Kidney epithelial cell (primary cell): ENCODE results near the gene GJD2. TPM values are rescaled to one million over a fixed set of nuclear protein-coding genes. Genes with fewer than 3 reads are reported as not detected.

Experiments used
- DNase-seq: peaks from one replicate; pipeline ENCODE4 v3.0.0-alpha.2; 2010; ENCODE audit warnings: low read depth
- H3K27me3 ChIP-seq: 2 replicates; pipeline ENCODE4 v1.6.0; 2011; ENCODE audit warnings: low read length; ENCODE audit not compliant: control insufficient read depth, insufficient read depth
- H3K36me3 ChIP-seq: 2 replicates; pipeline ENCODE4 v1.5.1; 2011; ENCODE audit warnings: low read length; ENCODE audit not compliant: control insufficient read depth, insufficient read depth
- H3K4me3 ChIP-seq: 2 replicates; pipeline ENCODE4 v1.5.1; 2011; ENCODE audit warnings: low read depth, mild to moderate bottlenecking, control low read depth, low read length
- total RNA-seq: library from RNA; depleted of rRNA; stranded (reverse); fragments of >200 nt; gene quantifications from 2 replicates; pipeline ENCODE4 v1.2.3, GENCODE V29; 2015
- TF ChIP-seq, protein P1 (sequence below): IDR thresholded peaks from 2 replicates; pipeline ENCODE4 v1.5.1; 2011; ENCODE audit warnings: mild to moderate bottlenecking, moderate library complexity, low read length, control low read depth, inconsistent platforms; ENCODE audit not compliant: insufficient read depth, poor library complexity, severe bottlenecking

Gene GJD2
- total RNA-seq, 1 donor from 2014 or later: not detected

DNA sequence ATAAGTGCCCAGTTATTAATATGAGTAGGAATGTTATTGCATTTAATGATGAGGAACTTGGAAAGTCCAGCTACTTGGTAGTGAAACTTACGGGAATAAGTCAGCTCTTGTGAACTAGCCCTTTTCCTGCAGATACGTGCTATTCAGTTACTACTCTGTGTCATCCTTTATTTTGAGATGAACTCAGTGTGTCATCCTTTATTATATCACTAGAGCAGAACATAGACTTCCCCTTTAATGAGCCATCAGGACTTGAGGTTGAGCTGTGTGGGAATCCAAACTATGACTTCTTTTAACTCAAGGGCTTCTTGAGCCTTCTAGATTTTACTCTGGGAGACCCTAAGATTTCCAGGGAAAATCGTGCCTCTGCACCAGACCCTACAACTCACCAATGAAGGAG lies 36.9 kb upstream of the GJD2 start:
- DNase-seq: no peak
- TF ChIP-seq, protein P1, sequence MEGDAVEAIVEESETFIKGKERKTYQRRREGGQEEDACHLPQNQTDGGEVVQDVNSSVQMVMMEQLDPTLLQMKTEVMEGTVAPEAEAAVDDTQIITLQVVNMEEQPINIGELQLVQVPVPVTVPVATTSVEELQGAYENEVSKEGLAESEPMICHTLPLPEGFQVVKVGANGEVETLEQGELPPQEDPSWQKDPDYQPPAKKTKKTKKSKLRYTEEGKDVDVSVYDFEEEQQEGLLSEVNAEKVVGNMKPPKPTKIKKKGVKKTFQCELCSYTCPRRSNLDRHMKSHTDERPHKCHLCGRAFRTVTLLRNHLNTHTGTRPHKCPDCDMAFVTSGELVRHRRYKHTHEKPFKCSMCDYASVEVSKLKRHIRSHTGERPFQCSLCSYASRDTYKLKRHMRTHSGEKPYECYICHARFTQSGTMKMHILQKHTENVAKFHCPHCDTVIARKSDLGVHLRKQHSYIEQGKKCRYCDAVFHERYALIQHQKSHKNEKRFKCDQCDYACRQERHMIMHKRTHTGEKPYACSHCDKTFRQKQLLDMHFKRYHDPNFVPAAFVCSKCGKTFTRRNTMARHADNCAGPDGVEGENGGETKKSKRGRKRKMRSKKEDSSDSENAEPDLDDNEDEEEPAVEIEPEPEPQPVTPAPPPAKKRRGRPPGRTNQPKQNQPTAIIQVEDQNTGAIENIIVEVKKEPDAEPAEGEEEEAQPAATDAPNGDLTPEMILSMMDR: no peak
- no peak overlapping the region for H3K4me3 ChIP-seq
- H3K36me3 ChIP-seq: no peaks in the 10 kb centered on the region
- H3K27me3 ChIP-seq: peaks cover 21% of the 10 kb centered on the region

DNA sequence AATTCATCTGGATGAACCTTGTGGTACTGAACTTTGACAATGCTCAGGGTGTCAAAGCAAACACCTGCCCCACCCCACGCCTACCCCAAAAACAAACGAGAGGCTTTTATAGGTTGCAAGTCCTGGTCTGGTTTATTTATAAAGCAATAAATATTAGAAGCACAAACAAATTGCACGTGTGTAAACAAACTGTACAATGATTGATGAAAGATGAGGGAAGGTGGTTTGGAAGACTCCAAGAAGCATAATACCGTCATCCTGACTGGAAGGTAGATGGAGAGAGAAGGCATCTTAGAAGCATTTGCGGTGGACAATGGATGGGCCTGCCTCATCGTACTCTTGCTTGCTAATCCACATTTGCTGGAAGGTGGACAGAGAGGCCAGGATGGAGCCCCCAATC lies 35.3 kb upstream of the GJD2 start:
- DNase-seq: no peak
- H3K36me3 ChIP-seq: no peaks in the 10 kb centered on the region
- TF ChIP-seq, protein P1: no peak
- H3K27me3 ChIP-seq: peaks cover 13% of the 10 kb centered on the region
- no peak overlapping the region for H3K4me3 ChIP-seq

DNA sequence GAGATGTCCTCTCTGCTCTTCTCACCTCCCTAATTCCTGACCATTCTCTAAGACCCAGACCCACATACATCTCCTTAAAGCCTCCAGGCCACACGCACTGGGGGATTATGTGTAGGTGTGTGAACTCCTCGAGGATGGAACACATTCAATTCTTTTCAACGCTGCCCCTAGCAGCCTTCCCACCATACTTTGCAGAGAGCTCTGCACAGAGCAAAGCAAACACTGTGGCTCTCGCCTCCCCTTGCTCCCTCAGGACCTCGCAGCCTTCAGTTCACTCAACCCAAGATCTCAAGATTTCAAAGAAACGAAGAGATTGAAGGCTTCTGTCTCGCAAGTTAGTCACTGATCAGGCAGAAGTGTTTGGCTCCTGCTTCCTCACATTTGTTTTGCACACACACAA lies 34.5 kb upstream of the GJD2 start:
- TF ChIP-seq, protein P1: no peak
- Histone ChIP-seq H3K36me3 (no peaks in the 10 kb centered on the region), H3K27me3 (peaks cover 5% of the 10 kb centered on the region), H3K4me3 (no peak overlapping the region)
- DNase-seq: no peak

DNA sequence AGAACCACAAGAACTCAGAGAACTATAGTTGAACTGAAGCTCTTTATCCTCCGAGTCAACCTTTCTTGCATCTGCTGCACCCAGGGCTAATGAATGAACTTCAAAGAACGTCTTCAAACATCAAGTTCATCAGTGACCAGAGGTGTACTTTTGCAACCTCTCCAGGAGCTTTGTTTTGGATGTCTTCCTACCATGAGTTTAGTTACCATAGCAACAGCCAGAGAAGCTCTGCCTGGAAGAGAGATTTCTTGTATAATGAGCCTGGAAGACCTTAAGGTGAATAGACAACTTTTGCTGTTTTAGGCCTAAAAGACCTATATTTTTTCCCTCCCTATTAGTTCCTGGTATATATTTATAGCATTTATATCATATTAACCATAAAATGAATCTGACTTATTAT lies 31.4 kb upstream of the GJD2 start:
- Histone ChIP-seq H3K27me3 (no peaks in the 10 kb centered on the region), H3K4me3 (no peak overlapping the region), H3K36me3 (no peaks in the 10 kb centered on the region)
- TF ChIP-seq, protein P1: no peak
- no peak for DNase-seq

DNA sequence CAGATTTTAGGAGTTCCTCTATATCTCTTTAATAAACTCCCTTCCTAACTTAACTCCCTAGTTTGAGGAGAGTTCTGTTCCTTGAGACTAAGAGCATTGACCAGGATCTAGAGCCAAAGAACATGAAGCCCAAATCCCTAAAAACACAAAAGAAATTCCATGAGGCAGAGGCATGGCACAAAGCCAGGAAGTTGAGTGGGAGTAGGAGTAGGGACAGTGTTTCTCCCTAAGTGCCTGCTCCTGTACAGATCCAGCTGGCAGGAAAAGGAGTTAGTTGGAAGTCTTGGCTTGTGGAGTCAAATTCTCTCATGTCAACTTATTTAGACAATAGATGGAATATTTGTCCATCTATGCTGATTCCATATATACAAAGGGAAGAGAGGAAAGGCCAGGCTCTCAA lies 29.2 kb upstream of the GJD2 start:
- TF ChIP-seq, protein P1: no peak
- H3K36me3 ChIP-seq: no peaks in the 10 kb centered on the region
- no peaks in the 10 kb centered on the region for H3K27me3 ChIP-seq
- no peak for DNase-seq
- H3K4me3 ChIP-seq: no peak overlapping the region

DNA sequence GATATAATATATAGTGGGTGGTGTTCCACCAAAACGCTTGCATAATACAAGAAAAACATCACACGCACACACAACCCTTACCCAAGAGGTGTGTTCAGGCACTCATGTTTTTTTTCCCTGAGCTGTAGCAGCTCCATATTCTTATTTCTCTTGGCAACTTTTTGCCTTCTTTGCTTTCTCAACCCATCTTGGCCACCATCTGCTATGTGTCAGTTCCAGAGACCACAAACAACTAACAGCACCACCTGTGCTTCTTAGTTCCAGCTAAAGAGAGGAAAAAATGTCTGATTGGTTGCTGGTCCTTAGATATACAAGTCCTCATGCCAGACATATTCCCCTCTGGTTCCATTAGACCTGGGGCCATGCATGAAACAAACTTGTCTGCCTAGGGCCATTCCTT lies 28.6 kb upstream of the GJD2 start:
- TF ChIP-seq, protein P1: no peak
- Histone ChIP-seq H3K4me3 (no peak overlapping the region), H3K27me3 (no peaks in the 10 kb centered on the region), H3K36me3 (no peaks in the 10 kb centered on the region)
- no peak for DNase-seq
